Retinal pigment epithelial cell (primary cell): Measurements from ENCODE around the gene ZDHHC3.

ENCODE experiments used
- DNase-seq: peaks from one replicate; pipeline ENCODE4 v3.0.0-alpha.2; 2010; ENCODE audit warnings: low read depth
- H3K4me3 ChIP-seq: 2 replicates; pipeline ENCODE4 v1.5.1; 2011; ENCODE audit warnings: mild to moderate bottlenecking, low read length, control low read depth, moderate library complexity
- TF ChIP-seq, protein P1 (sequence below): conservative IDR thresholded peaks from 2 replicates; pipeline ENCODE4 v1.5.1; 2011; ENCODE audit warnings: low read depth, low read length, control low read depth, inconsistent platforms

Gene ZDHHC3

DNA sequence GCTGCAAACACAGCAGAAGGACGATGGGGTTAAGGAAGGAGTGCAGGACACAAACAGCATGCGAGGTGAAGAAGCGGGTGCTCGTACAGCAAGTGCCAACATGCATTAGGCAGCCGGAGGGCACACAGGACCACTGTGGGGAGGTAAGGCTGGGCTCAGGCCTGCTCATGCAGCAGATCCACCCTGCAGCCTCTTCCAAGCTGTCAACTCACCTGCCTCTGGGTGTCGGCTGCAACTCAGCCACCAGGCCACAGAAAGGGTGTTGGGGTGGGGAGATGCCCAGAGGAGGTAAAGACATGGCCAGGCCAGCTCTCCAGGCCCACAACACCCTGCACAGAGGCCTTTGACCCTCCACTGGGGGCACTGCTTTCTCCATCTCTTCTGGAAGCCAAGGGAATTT is 57.4 kb downstream of the ZDHHC3 start:
- no peak overlapping the region for H3K4me3 ChIP-seq
- TF ChIP-seq, protein P1, sequence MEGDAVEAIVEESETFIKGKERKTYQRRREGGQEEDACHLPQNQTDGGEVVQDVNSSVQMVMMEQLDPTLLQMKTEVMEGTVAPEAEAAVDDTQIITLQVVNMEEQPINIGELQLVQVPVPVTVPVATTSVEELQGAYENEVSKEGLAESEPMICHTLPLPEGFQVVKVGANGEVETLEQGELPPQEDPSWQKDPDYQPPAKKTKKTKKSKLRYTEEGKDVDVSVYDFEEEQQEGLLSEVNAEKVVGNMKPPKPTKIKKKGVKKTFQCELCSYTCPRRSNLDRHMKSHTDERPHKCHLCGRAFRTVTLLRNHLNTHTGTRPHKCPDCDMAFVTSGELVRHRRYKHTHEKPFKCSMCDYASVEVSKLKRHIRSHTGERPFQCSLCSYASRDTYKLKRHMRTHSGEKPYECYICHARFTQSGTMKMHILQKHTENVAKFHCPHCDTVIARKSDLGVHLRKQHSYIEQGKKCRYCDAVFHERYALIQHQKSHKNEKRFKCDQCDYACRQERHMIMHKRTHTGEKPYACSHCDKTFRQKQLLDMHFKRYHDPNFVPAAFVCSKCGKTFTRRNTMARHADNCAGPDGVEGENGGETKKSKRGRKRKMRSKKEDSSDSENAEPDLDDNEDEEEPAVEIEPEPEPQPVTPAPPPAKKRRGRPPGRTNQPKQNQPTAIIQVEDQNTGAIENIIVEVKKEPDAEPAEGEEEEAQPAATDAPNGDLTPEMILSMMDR = no peak
- no peak for DNase-seq

DNA sequence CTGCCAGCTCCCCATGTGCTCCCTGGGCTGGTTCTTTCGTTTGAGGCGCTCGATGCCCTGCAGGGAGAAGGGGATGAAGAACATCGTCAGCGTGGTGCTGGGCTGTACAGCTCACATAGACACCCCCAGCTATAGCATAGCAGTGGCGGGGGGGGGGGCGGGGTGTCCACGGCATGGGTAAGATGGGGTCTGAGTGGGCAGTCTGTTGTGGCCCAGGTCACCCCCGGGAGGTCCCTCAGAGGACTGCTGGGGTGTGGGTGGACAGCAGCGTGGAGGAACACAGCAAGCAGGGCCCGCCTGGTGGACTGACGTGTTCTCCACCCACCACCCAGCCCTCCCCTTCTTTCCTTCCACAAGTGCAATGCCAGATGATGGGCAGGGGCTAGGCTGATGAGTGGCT is 57.9 kb downstream of the ZDHHC3 start:
- H3K4me3 ChIP-seq = no peak overlapping the region
- TF ChIP-seq, protein P1 = no peak
- DNase-seq = no peak

DNA sequence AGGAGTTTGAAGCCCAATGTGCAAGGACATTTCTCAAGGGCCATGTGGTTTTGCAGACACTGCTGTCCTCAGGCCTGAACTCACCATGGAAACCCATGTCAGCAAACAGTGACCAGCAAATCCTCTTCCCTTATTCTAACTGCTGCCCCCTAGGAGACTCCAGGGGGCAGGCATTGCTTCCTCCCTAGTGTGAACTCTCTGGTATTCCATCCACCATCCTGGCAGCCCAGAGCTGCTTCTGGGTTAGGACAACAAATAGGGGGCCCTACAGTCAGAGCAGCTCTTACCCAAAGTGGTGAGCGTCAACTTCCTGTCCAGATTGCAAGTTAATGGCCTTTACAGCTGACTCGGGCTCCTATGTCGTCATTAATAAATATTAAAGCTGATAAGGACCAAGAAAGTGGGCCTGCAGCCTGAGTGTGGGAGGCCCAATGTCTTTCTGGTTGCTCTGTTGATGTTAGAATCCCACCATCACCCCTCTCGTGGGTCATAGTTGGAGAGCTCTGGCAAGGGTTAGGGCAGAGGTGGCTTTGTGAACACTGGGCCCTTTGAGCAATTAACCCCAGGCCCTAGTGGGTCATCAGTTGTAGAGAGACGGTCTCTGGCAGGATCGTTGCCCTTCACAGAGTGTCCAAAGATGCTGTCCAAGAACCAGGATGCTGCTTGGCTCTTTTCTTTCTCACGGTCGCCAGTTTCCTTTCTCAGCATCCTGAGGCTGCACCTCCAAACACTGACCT is 60.1 kb downstream of the ZDHHC3 start:
- no peak for DNase-seq
- TF ChIP-seq, protein P1 = no peak
- no peak overlapping the region for H3K4me3 ChIP-seq

DNA sequence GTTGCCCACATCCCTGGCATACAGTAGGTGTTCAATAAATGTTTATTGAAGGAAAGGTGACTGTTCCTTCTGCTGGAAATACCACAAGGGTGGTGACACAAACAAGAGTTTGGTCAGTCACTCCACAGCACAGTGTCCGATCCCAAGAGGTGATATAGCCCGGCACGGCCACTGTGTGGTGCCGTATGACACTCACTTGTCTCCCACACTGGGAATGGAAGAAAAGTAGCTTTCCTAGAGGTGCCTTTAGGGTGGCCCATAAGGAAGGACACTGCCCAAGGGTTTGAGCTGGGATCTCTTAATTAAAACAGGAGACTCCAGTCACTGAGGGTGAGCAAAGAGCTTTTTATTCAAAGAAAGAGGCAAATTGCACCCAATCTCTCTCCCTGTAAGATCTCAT is 61.0 kb downstream of the ZDHHC3 start:
- no peak for DNase-seq
- TF ChIP-seq, protein P1 = peak; percentile 51
- no peak overlapping the region for H3K4me3 ChIP-seq

DNA sequence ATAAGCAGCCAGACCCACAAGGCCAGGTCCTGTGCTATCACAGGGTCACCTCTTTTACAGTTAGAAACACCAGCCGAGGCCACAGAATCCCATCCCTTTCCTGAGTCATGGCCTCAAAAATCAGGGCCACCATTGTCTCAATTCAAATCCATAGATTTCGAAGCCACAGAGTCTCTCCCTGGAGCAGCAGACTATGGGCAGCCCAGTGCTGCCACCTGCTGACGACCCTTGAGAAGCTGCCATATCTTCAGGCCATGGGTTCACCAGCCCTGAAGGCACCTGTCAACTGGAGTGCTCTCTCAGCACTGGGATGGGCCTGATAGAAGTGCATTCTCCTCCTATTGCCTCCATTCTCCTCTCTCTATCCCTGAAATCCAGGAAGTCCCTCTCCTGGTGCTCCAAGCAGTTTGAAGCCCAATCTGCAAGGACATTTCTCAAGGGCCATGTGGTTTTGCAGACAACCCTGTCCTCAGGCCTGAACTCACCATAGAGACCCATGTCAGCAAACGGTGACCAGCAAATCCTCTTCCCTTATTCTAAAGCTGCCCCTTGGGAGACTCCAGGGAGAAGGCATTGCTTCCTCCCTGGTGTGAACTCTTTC is 62.0 kb downstream of the ZDHHC3 start:
- TF ChIP-seq, protein P1 = peak; percentile 91
- no peak overlapping the region for H3K4me3 ChIP-seq
- DNase-seq = peak; percentile 24

DNA sequence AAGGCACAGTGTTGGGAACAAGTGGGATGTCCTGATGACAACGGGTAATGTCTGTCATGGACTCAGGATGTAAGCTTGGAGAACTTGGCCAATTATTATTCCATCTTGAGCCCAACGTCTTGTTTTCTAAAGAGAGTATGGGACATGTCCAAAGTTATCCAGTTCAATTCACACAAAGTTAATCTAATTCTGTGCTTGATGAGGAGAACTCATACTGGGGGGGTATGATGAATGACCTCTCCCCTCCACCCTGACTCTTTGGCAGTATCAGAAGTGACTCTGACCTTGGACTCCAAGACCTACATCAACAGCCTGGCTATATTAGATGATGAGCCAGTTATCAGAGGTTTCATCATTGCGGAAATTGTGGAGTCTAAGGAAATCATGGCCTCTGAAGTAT is 65.3 kb downstream of the ZDHHC3 start:
- DNase-seq = no peak
- TF ChIP-seq, protein P1 = no peak
- no peak overlapping the region for H3K4me3 ChIP-seq

DNA sequence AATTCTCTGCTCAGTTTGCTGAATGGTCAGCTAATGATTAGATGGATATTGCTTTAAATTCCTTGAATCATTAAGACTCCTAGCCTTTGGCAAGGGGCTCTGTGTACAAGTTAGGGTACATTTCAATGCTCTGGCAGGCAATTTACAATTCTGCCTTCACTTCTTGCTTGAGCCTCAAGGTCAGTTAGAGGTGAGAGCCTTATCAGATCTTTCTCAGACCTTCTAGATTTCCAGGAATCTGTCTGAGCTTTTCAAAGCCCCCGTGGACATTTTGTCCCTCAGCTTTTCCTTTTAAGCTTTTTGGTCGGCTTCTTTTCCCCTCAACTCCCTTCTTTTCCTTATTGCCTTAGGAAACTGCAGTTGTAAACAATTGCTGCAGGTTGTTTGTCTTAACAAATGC is 66.9 kb downstream of the ZDHHC3 start:
- no peak for DNase-seq
- TF ChIP-seq, protein P1 = no peak
- H3K4me3 ChIP-seq = no peak overlapping the region
